ENCODE measurements around the gene TMEM86B.

The TMEM86B gene

GRCh38 chr19:55223291-55224037 lies 5.1 kb downstream of the TMEM86B start:
- Histone ChIP-seq H3K4me1 (ENCODE audit: low read depth, poor library complexity, severe bottlenecking) (no peaks in the 10 kb centered on the region), H3K27me3 (ENCODE audit: insufficient read depth, low read depth) (no peaks in the 10 kb centered on the region)
- no peak for TF ChIP-seq CTCF (conservative IDR thresholded peaks at IDR 0.05; ENCODE audit: low read depth, low read length)

GRCh38 chr19:55220525-55220924 lies 8.0 kb downstream of the TMEM86B start:
- H3K27me3 ChIP-seq (ENCODE audit: insufficient read depth, low read depth), result peaks cover 11% of the 10 kb centered on the region
- no peak overlapping the region for H3K9ac ChIP-seq
- TF ChIP-seq CTCF (conservative IDR thresholded peaks at IDR 0.05; ENCODE audit: low read depth, low read length), result no peak
- H3K79me2 ChIP-seq (ENCODE audit: insufficient read depth, low read depth), result no peaks in the 10 kb centered on the region
- H3K27ac ChIP-seq, result no peak overlapping the region
- no peak overlapping the region for H3K4me2 ChIP-seq
- no peaks in the 10 kb centered on the region for H4K20me1 ChIP-seq (ENCODE audit: insufficient read depth)
- no peaks in the 10 kb centered on the region for H3K36me3 ChIP-seq (ENCODE audit: insufficient read depth)
- H3K4me1 ChIP-seq (ENCODE audit: low read depth, poor library complexity, severe bottlenecking), result no peaks in the 10 kb centered on the region
- no peak overlapping the region for H2AFZ ChIP-seq (ENCODE audit: low read depth)
- H3K4me3 ChIP-seq (IDR thresholded peaks at IDR 0.05; ENCODE audit: insufficient read depth, low read depth, low read length), result no peak overlapping the region

More at GRCh38 chr19:55223291-55224037, 5.1 kb downstream of the TMEM86B start:
- Histone ChIP-seq H4K20me1 (ENCODE audit: insufficient read depth) (no peaks in the 10 kb centered on the region), H3K4me3 (IDR thresholded peaks at IDR 0.05; ENCODE audit: insufficient read depth, low read depth, low read length) (no peak overlapping the region), H3K79me2 (ENCODE audit: insufficient read depth, low read depth) (no peaks in the 10 kb centered on the region), H3K4me2 (no peak overlapping the region), H2AFZ (ENCODE audit: low read depth) (no peak overlapping the region), H3K36me3 (ENCODE audit: insufficient read depth) (no peaks in the 10 kb centered on the region), H3K27ac (no peak overlapping the region), H3K9ac (no peak overlapping the region)

GRCh38 chr19:55216461-55217198 lies 11.9 kb downstream of the TMEM86B start:
- no peaks in the 10 kb centered on the region for H4K20me1 ChIP-seq (ENCODE audit: insufficient read depth)
- no peaks in the 10 kb centered on the region for H3K36me3 ChIP-seq (ENCODE audit: insufficient read depth)
- no peak overlapping the region for H3K9ac ChIP-seq
- peaks cover 36% of the 10 kb centered on the region for H3K27me3 ChIP-seq (ENCODE audit: insufficient read depth, low read depth)
- no peaks in the 10 kb centered on the region for H3K79me2 ChIP-seq (ENCODE audit: insufficient read depth, low read depth)
- no peak overlapping the region for H2AFZ ChIP-seq (ENCODE audit: low read depth)
- H3K27ac ChIP-seq, result no peak overlapping the region
- TF ChIP-seq CTCF (conservative IDR thresholded peaks at IDR 0.05; ENCODE audit: low read depth, low read length), result no peak
- H3K4me1 ChIP-seq (ENCODE audit: low read depth, poor library complexity, severe bottlenecking), result no peaks in the 10 kb centered on the region
- H3K4me2 ChIP-seq, result no peak overlapping the region
- no peak overlapping the region for H3K4me3 ChIP-seq (IDR thresholded peaks at IDR 0.05; ENCODE audit: insufficient read depth, low read depth, low read length)

- TF ChIP-seq CTCF (conservative IDR thresholded peaks at IDR 0.05; ENCODE audit: low read depth, low read length), result no peak
- H3K4me3 ChIP-seq (IDR thresholded peaks at IDR 0.05; ENCODE audit: insufficient read depth, low read depth, low read length), result no peak overlapping the region
- no peak overlapping the region for H2AFZ ChIP-seq (ENCODE audit: low read depth)
- peaks cover 58% of the 10 kb centered on the region for H3K27me3 ChIP-seq (ENCODE audit: insufficient read depth, low read depth)
- no peaks in the 10 kb centered on the region for H3K4me1 ChIP-seq (ENCODE audit: low read depth, poor library complexity, severe bottlenecking)
- no peaks in the 10 kb centered on the region for H3K79me2 ChIP-seq (ENCODE audit: insufficient read depth, low read depth)
- H3K4me2 ChIP-seq, result no peak overlapping the region
- H3K9ac ChIP-seq, result no peak overlapping the region
- H3K27ac ChIP-seq, result no peak overlapping the region
- no peaks in the 10 kb centered on the region for H3K36me3 ChIP-seq (ENCODE audit: insufficient read depth)
- no peaks in the 10 kb centered on the region for H4K20me1 ChIP-seq (ENCODE audit: insufficient read depth)
Measured at GRCh38 chr19:55213547-55213946, 15.0 kb downstream of the TMEM86B start.

Data from KMS-11 (cell line).